HG03354 (cell line): ENCODE data around the gene ATXN2.
"Not testable (repeated sequence)": the region's sequence is repeated elsewhere in the genome, so short reads cannot be mapped to it uniquely, and the experiment has no call there.

Experiments
- ATAC-seq: cut with Tn5 transposase; IDR thresholded peaks from one replicate; pipeline ENCODE4 v1.9.1; 2021; ENCODE audit warnings: mild to moderate bottlenecking; ENCODE audit not compliant: unreplicated experiment, poor library complexity, severe bottlenecking

The ATXN2 gene

DNA sequence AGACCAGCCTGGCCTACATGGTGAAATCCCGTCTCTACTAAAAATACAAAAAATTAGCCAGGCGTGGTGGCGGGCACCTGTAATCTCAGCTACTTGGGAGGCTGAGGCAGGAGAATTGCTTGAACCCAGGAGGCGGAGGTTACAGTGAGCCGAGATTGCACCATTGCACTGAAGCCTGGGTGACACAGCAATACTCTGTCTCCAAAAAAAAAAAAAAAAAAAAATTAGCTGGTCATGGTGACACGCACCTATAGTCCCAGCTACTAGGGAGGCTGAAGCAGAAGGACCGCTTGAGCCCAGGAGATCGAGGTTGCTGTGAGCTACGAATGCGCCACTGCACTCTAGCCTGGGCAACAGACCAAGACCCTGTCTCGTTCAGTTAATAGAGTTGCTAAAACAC, 3.7 kb upstream of the ATXN2 start:
- ATAC-seq: not testable (repeated sequence)

DNA sequence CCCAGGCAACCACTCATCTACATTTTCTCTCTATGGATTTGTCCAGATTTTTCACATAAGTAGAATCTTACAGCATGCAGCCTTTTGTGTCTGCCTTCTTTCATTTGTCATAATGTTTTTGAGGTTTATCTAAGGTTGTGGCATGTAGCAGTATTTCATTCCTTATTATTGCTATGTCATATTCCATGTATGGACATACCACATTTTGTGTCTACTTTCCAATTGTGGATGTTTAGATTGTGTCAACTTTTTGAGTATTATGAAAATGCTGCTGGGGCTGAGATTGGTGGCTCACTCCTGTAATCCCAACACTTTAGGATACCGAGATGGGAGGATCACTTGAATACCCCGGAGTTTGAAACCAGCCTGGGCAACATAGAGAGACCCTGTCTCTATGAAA, 3.2 kb upstream of the ATXN2 start:
- ATAC-seq: no peak

DNA sequence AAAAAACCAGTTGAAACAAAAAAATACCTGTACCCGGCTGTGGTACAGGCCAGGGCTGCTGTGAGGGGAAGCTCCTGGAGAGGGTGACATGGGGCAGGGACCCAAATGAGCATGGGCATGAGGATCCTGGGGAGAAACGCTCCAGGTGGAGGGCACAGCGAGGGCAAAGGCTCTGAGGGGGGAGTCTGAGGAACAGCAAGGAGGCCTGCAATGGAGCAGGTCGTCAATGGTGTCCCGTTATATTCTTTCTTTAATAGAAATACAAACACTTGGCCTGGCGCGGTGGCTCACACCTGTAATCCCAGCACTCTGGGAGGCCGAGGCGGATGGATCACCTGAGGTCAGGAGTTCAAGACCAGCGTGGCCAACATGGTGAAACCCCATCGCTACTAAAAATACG, 1.9 kb upstream of the ATXN2 start:
- ATAC-seq: not testable (repeated sequence)

DNA sequence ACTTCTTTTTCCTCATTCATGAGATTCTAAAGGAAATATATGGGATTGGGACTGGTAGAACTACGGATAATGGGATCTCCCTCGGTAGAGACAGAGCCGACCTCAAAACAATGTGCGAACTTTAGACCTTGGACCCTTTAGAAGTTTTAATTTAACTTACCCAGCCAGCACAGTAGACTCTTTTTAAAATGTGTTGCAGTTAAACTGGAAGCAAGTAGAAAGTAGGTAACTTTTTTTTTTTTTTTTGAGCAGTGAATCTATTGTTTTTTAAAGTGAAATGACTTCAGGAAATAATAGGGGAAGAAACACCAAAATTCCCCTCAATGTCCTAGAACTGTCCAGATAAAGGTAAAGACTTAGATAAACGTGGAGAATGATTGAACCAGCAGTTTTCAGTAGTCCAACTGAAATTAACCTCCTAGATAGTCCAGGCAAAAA, 1.1 kb upstream of the ATXN2 start:
- ATAC-seq: no peak

- peak; percentile 77 for ATAC-seq
These were observed 514 bp upstream of the ATXN2 start for GRCh38 chr12:111599453-111600204.

- peak; percentile 21 for ATAC-seq
These were observed 1.1 kb downstream of the ATXN2 start for GRCh38 chr12:111597831-111598636.

DNA sequence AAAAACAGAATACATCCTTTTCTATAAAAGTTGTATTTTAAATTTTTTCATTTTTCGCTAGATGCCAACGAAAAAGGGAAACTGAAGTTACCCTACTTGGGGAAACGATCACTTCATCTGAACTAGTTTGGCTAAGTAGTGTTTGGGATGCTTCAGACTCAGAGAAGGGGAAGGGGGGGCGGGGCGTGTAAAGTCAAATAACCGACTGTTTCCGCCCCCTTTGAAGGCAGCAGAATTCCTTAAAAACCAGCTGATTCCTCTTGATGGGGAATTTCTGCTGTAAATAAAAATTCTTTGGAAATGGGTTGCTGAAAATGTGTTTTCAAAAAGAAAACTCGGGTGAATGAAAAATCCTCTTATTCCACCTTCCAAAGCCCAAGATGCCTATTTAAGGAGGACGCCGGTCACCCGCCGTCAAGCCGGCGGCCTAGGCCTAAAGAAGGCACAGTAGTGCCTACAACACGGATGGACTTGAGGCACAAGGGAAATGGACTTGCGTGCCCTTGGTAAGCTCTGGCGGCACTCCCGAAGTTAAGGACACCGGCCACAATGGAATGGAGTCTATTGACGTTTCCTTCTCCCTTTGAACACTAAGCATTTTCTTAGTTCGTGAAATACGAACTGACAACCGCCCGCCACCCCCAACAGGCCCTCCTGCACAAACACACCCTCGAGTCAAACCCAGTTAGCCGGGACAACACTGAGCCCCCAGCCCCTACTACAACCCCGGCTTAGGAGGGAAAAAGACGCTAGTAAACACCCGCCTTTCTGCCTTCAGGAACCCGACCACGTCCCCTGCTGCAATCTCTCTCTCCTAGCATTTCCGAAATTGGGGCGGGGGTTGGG, 1.9 kb downstream of the ATXN2 start:
- no peak for ATAC-seq

- ATAC-seq: not testable (repeated sequence)
These were observed 3.7 kb downstream of the ATXN2 start for GRCh38 chr12:111595341-111595835.

- ATAC-seq: not testable (repeated sequence)
These were observed 7.6 kb downstream of the ATXN2 start for GRCh38 chr12:111591399-111592010.

GRCh38 chr12:111590552-111590951, 8.6 kb downstream of the ATXN2 start:
- no peak for ATAC-seq

- no peak for ATAC-seq
These were observed 9.5 kb downstream of the ATXN2 start for GRCh38 chr12:111589601-111590000.

GRCh38 chr12:111588010-111588409, 11.1 kb downstream of the ATXN2 start:
- ATAC-seq: no peak

DNA sequence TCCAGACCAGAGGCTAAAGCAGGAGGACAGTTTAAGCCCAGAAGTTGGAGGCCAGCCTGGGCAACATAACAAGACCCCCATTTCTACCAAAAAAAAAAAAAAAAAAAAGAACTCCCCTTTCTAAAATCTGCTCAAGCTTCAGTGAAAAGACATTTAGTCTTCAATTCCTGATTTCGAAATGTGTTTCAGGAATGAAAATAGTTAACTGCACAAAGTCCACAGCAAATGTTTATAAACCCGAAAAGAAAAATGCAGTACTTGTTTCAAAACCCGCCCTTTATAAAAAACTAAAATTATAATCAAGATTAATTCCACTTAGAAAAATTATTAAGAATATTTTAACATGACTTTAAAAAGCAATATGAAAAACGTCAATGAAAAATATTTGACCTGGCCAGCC, 12.1 kb downstream of the ATXN2 start:
- ATAC-seq: no peak

DNA sequence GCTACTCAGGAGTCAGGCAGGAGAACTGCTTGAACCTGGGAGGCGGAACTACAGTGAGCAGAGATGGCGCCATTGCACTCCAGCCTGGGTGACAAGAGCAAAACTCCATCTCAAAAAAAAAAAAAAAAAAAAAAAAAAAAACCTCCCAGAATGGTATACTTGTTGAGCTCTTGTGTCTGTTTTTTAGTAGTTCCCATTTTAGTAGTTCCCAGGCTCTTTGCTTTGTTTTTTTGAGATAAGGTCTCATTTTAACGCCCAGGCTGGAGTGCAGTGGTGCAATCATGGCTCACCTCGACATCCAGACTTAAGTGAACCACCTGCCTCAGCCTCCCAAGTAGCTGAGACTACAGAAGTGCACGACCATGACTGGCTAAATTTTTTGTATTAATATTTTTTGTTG, 13.4 kb downstream of the ATXN2 start:
- ATAC-seq: no peak

GRCh38 chr12:111584959-111585358, 14.2 kb downstream of the ATXN2 start:
- no peak for ATAC-seq

- not testable (repeated sequence) for ATAC-seq
These were observed 15.6 kb downstream of the ATXN2 start for GRCh38 chr12:111583506-111583905.

DNA sequence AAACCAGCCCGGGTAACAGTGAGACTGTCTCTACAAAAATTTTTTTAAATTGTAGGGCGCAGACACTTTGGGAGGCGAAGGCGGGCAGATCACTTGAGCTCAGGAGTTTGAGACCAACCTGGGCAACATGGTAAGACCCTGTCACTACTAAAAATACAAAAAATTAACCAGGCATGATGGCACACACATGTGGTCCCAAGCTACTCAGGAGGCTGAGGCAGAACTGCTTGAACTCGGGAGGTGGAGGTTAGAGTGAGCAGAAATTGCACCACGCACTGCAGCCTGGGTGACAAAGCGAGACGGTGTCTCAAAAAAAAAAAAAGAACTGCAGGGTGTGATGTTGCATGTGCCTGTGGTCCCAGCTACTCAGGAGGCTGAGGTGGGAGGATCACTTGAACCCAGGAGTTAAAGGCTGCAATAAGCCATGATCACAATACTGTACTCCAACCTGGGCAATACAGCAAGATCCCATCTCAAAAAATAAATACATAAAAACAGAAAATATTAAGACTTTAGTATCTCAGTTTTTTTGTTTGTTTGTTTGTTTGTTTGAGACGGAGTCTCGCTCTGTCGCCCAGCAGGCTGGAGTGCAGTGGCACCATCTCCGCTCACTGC, 16.9 kb downstream of the ATXN2 start:
- no peak for ATAC-seq

GRCh38 chr12:111581434-111582132, 17.5 kb downstream of the ATXN2 start:
- ATAC-seq: no peak

- no peak for ATAC-seq
These were observed 18.4 kb downstream of the ATXN2 start for GRCh38 chr12:111580737-111581136.
